GM21381 (cell line): ENCODE measurements around the gene LLGL2.
"Not testable (repeated sequence)": the region's sequence is repeated elsewhere in the genome, so short reads cannot be mapped to it uniquely, and the experiment has no call there.

Experiments used
- ATAC-seq: cut with Tn5 transposase; IDR thresholded peaks from one replicate; pipeline ENCODE4 v1.9.1; 2021; ENCODE audit warnings: mild to moderate bottlenecking, moderate library complexity; ENCODE audit not compliant: unreplicated experiment

Gene LLGL2

GRCh38 chr17:75524970-75525805, at the start of gene LLGL2:
LLGL2 (plus strand) TSS chr17:75525697; CDS start chr17:75543427, 17,730 bp downstream.
- ATAC-seq: peak; percentile 75

- no peak for ATAC-seq
These were observed 49.6 kb upstream of the LLGL2 start for GRCh38 chr17:75475851-75476250.

- ATAC-seq: no peak
These were observed 49.2 kb upstream of the LLGL2 start for GRCh38 chr17:75476271-75476671.

GRCh38 chr17:75476752-75477489, 48.6 kb upstream of the LLGL2 start:
- no peak for ATAC-seq

- not testable (repeated sequence) for ATAC-seq
These were observed 48.0 kb upstream of the LLGL2 start for GRCh38 chr17:75477490-75477862.

GRCh38 chr17:75478508-75478907, 47.0 kb upstream of the LLGL2 start:
- ATAC-seq: no peak

- no peak for ATAC-seq
These were observed 45.2 kb upstream of the LLGL2 start for GRCh38 chr17:75480281-75480680.

- ATAC-seq: no peak
These were observed 44.1 kb upstream of the LLGL2 start for GRCh38 chr17:75481194-75482068.

GRCh38 chr17:75482098-75482942, 43.2 kb upstream of the LLGL2 start:
- no peak for ATAC-seq

GRCh38 chr17:75485688-75486087, 39.8 kb upstream of the LLGL2 start:
- no peak for ATAC-seq

- no peak for ATAC-seq
These were observed 39.3 kb upstream of the LLGL2 start for GRCh38 chr17:75486151-75486550.

GRCh38 chr17:75486951-75487350, 38.5 kb upstream of the LLGL2 start:
- ATAC-seq: no peak

GRCh38 chr17:75487351-75488070, 38.0 kb upstream of the LLGL2 start:
- no peak for ATAC-seq

GRCh38 chr17:75488693-75489510, 36.6 kb upstream of the LLGL2 start:
- ATAC-seq: no peak

- ATAC-seq: no peak
These were observed 36.0 kb upstream of the LLGL2 start for GRCh38 chr17:75489511-75489955.

GRCh38 chr17:75490173-75490743, 35.2 kb upstream of the LLGL2 start:
- no peak for ATAC-seq

- no peak for ATAC-seq
These were observed 34.4 kb upstream of the LLGL2 start for GRCh38 chr17:75490953-75491649.

GRCh38 chr17:75491680-75492079, 33.8 kb upstream of the LLGL2 start:
- ATAC-seq: no peak
